Left ventricle myocardium inferior (tissue), 1 donor: ENCODE data around the gene PHLPP1. TPM values are rescaled to one million over a fixed set of nuclear protein-coding genes. Genes with fewer than 3 reads are reported as not detected.
A peak's percentile ranks its signal among the peaks of the same experiment; 100 is the strongest.

Source experiments
- DNase-seq: peaks from one replicate; pipeline ENCODE4 v3.0.0-alpha.2; 2020
- H3K27ac ChIP-seq: fragments of 200-600 bp; replicated peaks from 2 replicates; pipeline ENCODE4 v1.8.0; 2021
- H3K27me3 ChIP-seq: fragments of 200-600 bp; 2 replicates; pipeline ENCODE4 v1.8.0; 2021; ENCODE audit warnings: low read depth
- H3K36me3 ChIP-seq: fragments of 200-600 bp; 2 replicates; pipeline ENCODE4 v1.8.0; 2021
- H3K4me1 ChIP-seq: fragments of 200-600 bp; 2 replicates; pipeline ENCODE4 v1.8.0; 2021
- H3K4me3 ChIP-seq: fragments of 200-600 bp; 2 replicates; pipeline ENCODE4 v1.8.0; 2021; ENCODE audit warnings: mild to moderate bottlenecking, moderate library complexity
- H3K9me3 ChIP-seq: fragments of 200-600 bp; replicated peaks from 2 replicates; pipeline ENCODE4 v1.8.0; 2021
- intact Hi-C: fragments of 100-400 bp; cut with micrococcal nuclease; formaldehyde crosslinking; loops from one replicate; pipeline ENCODE4 v1.11.0; 2022
- total RNA-seq: library from RNA; stranded (reverse); fragmentation: NEBNext Ultra II Directional; extraction: Animal tissue kit (Norgen Biotek cat#: 25700); gene quantifications from one replicate; pipeline ENCODE4 v1.2.1, GENCODE V29; 2021
- TF ChIP-seq, protein P1 (sequence below): fragments of 200-600 bp; IDR thresholded peaks from 2 replicates; pipeline ENCODE4 v1.8.0; 2021; ENCODE audit warnings: antibody characterized with exemption, mild to moderate bottlenecking, borderline replicate concordance
- donor health status: DM: no; HTN: yes; CAD: no; lungs with severe emphysema.

PHLPP1 gene
- total RNA-seq, 1 donor from 2014 or later = 5.9 TPM

GRCh38 chr18:62713651-62714247 is 1.6 kb upstream of the PHLPP1 start:
- TF ChIP-seq, protein P1, sequence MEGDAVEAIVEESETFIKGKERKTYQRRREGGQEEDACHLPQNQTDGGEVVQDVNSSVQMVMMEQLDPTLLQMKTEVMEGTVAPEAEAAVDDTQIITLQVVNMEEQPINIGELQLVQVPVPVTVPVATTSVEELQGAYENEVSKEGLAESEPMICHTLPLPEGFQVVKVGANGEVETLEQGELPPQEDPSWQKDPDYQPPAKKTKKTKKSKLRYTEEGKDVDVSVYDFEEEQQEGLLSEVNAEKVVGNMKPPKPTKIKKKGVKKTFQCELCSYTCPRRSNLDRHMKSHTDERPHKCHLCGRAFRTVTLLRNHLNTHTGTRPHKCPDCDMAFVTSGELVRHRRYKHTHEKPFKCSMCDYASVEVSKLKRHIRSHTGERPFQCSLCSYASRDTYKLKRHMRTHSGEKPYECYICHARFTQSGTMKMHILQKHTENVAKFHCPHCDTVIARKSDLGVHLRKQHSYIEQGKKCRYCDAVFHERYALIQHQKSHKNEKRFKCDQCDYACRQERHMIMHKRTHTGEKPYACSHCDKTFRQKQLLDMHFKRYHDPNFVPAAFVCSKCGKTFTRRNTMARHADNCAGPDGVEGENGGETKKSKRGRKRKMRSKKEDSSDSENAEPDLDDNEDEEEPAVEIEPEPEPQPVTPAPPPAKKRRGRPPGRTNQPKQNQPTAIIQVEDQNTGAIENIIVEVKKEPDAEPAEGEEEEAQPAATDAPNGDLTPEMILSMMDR = no peak
- Histone ChIP-seq H3K4me3 (no peak overlapping the region), H3K36me3 (no peaks in the 10 kb centered on the region), H3K27me3 (no peaks in the 10 kb centered on the region), H3K9me3 (no peaks in the 10 kb centered on the region), H3K27ac (no peak overlapping the region), H3K4me1 (peaks cover 24% of the 10 kb centered on the region)
- no peak for DNase-seq
- intact Hi-C loops = loop anchor here (5.0 to 10.0 kb wide), 2 partner anchors 129 to 269 kb away; no protein-coding TSS in a partner anchor

GRCh38 chr18:62714671-62715435 is 488 bp upstream of the PHLPP1 start:
- intact Hi-C loops = loop anchor here (5.0 to 10.0 kb wide), 2 partner anchors 130 to 267 kb away; no protein-coding TSS in a partner anchor
- no peaks in the 10 kb centered on the region for H3K36me3 ChIP-seq
- H3K4me1 ChIP-seq = peaks cover 35% of the 10 kb centered on the region
- peak overlapping the region; percentile 75 for H3K4me3 ChIP-seq
- peak; percentile 99 for DNase-seq
- peak overlapping the region; percentile 93 for H3K27ac ChIP-seq
- no peaks in the 10 kb centered on the region for H3K9me3 ChIP-seq
- no peaks in the 10 kb centered on the region for H3K27me3 ChIP-seq
- TF ChIP-seq, protein P1 = peak; percentile 87

DNA sequence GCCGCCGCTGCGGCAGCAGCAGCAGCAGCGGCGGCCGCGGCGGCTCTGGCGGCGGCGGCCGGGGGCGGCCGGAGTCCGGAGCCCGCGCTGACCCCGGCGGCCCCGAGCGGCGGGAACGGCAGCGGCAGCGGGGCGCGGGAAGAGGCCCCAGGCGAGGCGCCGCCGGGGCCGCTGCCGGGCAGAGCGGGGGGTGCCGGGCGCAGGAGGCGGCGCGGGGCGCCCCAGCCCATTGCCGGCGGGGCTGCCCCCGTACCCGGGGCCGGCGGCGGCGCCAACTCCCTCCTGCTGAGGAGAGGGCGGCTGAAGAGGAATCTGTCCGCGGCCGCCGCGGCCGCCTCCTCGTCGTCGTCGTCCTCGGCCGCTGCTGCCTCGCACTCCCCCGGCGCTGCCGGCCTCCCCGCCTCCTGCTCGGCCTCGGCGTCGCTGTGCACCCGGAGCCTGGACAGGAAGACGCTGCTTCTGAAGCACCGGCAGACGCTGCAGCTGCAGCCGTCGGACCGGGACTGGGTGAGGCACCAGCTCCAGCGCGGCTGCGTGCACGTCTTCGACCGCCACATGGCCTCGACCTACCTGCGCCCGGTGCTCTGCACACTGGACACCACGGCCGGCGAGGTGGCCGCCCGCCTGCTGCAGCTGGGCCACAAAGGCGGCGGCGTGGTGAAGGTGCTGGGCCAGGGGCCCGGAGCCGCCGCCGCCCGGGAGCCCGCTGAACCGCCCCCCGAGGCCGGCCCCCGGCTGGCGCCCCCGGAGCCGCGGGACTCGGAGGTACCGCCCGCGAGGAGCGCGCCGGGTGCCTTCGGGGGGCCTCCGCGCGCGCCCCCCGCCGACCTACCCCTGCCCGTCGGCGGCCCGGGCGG is 646 bp downstream of the PHLPP1 start:
- Histone ChIP-seq H3K4me3 (peak overlapping the region; percentile 75), H3K36me3 (no peaks in the 10 kb centered on the region), H3K4me1 (peaks cover 47% of the 10 kb centered on the region), H3K27me3 (no peaks in the 10 kb centered on the region), H3K27ac (peak overlapping the region; percentile 93), H3K9me3 (no peaks in the 10 kb centered on the region)
- peak; percentile 57 for DNase-seq
- intact Hi-C loops = loop anchor here (10.0 kb wide), 1 partner anchor 131 kb away; no protein-coding TSS in a partner anchor
- TF ChIP-seq, protein P1 = no peak

- peaks cover 54% of the 10 kb centered on the region for H3K4me1 ChIP-seq
Measured at GRCh38 chr18:62716619-62717168, 1.4 kb downstream of the PHLPP1 start.

More at GRCh38 chr18:62716619-62717168, 1.4 kb downstream of the PHLPP1 start:
- H3K9me3 ChIP-seq = no peaks in the 10 kb centered on the region
- H3K27ac ChIP-seq = peak overlapping the region; percentile 93
- DNase-seq = peak; percentile 59
- TF ChIP-seq, protein P1 = no peak
- peak overlapping the region; percentile 75 for H3K4me3 ChIP-seq
- no peaks in the 10 kb centered on the region for H3K36me3 ChIP-seq
- H3K27me3 ChIP-seq = no peaks in the 10 kb centered on the region
- intact Hi-C loops = loop anchor here (10.0 kb wide), 1 partner anchor 132 kb away; no protein-coding TSS in a partner anchor
